ENCODE data around the gene FBXL14. TPM values are rescaled to one million over a fixed set of nuclear protein-coding genes. Genes with fewer than 3 reads are reported as not detected.

FBXL14 gene
- total and polyA plus RNA-seq, 9 of the 15 experiments (the other 6 are each of a cell fraction or from before 2014, with no cell fraction given), result 0.13 to 9.8 (median 3.3) TPM

- TF ChIP-seq ERF (CRISPR knock-in tag; IDR thresholded peaks at IDR 0.05) (no peak), ZNF699 (CRISPR knock-in tag; IDR thresholded peaks at IDR 0.05; ENCODE audit: insufficient replicate concordance) (no peak), ZNF57 (CRISPR knock-in tag; IDR thresholded peaks at IDR 0.05) (no peak), VEZF1 (CRISPR knock-in tag; IDR thresholded peaks at IDR 0.05) (no peak)
Measured at GRCh38 chr12:1608713-1609119, 14.3 kb upstream of the FBXL14 start (continued).

- Histone ChIP-seq H3K9me1 (ENCODE audit: control insufficient read depth, insufficient read depth, low read length) (no peaks in the 10 kb centered on the region), H3K9me3 (replicated peaks; ENCODE audit: control insufficient read depth, insufficient read depth, low read depth, low read length) (no peaks in the 10 kb centered on the region), H3K4me1 (replicated peaks in 1 of 2; ENCODE audit: control insufficient read depth in 2 of 2, insufficient read depth in 2 of 2, low read length in 2 of 2) (peaks cover 20 to 22% of the 10 kb centered on the region in 2 experiments; a peak in 4 of 5 replicates), H3K36me3 (ENCODE audit: control insufficient read depth, insufficient read depth, low read length) (no peaks in the 10 kb centered on the region), H3K27me3 (ENCODE audit: control insufficient read depth in 2 of 2, insufficient read depth in 2 of 2, low read length in 2 of 2) (no peaks in the 10 kb centered on the region), H3K79me2 (ENCODE audit: control insufficient read depth, insufficient read depth, low read length) (no peaks in the 10 kb centered on the region), H3K9ac (ENCODE audit: insufficient read depth in 1 of 2, low read depth in 2 of 2, low read length in 2 of 2) (no peak overlapping the region), H3K4me3 (no peak overlapping the region), H3K27ac (ENCODE audit: extremely low read depth, low read depth, low read length) (no peak overlapping the region; the same call in 2 of the 3 replicates), H4K20me1 (replicated peaks; ENCODE audit: control insufficient read depth, insufficient read depth, low read length) (no peaks in the 10 kb centered on the region), H3K4me2 (ENCODE audit: insufficient read depth, low read length) (no peak overlapping the region), H2AFZ (ENCODE audit: low read depth, low read length) (0 out of 2 replicates have a peak overlapping the region, but pooled peaks have one; percentile 44)
- no peak for FAIRE-seq
- ATAC-seq, result no peak
- CTCF ChIA-PET (ENCODE audit: low intra/inter-chr PET ratio), result no interaction called here
- DNase-seq (ENCODE audit: extremely low read depth in 1 of 4, low spot score in 3 of 4), result no peak
- POLR2A ChIA-PET, result no interaction called here
- no TSS peak for BruUV-seq (replicated peaks)
- 46% methylated on average over 3 of the region's 3 CpGs for WGBS (ENCODE audit: insufficient coverage, low coverage, missing lambda C conversion rate)
- in situ Hi-C loops (cut with MboI) (no loop called here), intact Hi-C loops (cut with micrococcal nuclease) (loop anchor here (10.0 kb wide), 1 partner anchor 1033 kb away; no protein-coding TSS in a partner anchor)
- TF ChIP-seq BACH1 (tag; IDR thresholded peaks at IDR 0.05) (peak; percentile 24; the same call in 1 of the 2 replicates), POLR2H (tag; IDR thresholded peaks at IDR 0.05; ENCODE audit: low read depth) (peak; percentile 66), ZNF592 (IDR thresholded peaks at IDR 0.05) (peak; percentile 26; the same call in 1 of the 2 replicates), HSF4 (CRISPR knock-in tag; IDR thresholded peaks at IDR 0.05; ENCODE audit: borderline replicate concordance) (no peak), TCF7 (IDR thresholded peaks at IDR 0.05; ENCODE audit: borderline replicate concordance) (no peak), BCOR (IDR thresholded peaks at IDR 0.05) (no peak), ZBTB8A (IDR thresholded peaks at IDR 0.05; ENCODE audit: partially characterized antibody) (no peak), JUND (IDR thresholded peaks at IDR 0.05; ENCODE audit: borderline replicate concordance, low read depth, low read length) (0 out of 2 replicates have a peak, but pooled peaks have one; percentile 30), JUND (tag; IDR thresholded peaks at IDR 0.05; ENCODE audit: borderline replicate concordance, low read depth, low read length) (no peak), PCBP2 (IDR thresholded peaks at IDR 0.05; ENCODE audit: low read depth, low read length, poor library complexity, severe bottlenecking) (no peak), GTF2F1 (IDR thresholded peaks at IDR 0.05; ENCODE audit: low read depth, low read length) (no peak)
Measured at GRCh38 chr12:1607940-1608712, 13.7 kb upstream of the FBXL14 start.
